GM19035 (cell line): ENCODE results near the gene KRTAP12-2.
"Not testable (repeated sequence)": the region's sequence is repeated elsewhere in the genome, so short reads cannot be mapped to it uniquely, and the experiment has no call there.

Source experiments
- ATAC-seq: cut with Tn5 transposase; IDR thresholded peaks from one replicate; pipeline ENCODE4 v1.9.1; 2021; ENCODE audit not compliant: unreplicated experiment

KRTAP12-2 gene

GRCh38 chr21:44653656-44654575, 12.8 kb downstream of the KRTAP12-2 start:
- ATAC-seq: no peak

DNA sequence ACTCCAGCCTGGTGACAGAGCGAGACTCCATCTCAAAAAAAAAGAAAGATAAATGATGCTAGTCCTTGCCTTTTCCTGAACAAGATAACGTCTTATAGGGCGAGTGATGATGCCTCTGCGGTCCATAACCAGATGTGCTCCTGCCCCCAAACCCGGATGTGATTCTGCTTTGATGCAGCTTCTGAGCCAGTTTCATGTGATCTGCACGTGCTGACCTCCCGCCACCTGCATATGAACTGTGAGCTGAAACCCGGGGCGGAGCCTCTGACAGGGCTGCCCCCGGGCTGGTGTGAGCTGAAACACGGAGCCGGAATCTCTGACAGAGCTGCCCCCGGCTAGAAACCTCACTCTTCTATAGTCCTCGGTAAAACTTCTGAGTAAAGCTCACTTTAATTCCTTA, 13.6 kb downstream of the KRTAP12-2 start:
- ATAC-seq: no peak

GRCh38 chr21:44650973-44651675, 15.6 kb downstream of the KRTAP12-2 start:
- ATAC-seq: no peak

DNA sequence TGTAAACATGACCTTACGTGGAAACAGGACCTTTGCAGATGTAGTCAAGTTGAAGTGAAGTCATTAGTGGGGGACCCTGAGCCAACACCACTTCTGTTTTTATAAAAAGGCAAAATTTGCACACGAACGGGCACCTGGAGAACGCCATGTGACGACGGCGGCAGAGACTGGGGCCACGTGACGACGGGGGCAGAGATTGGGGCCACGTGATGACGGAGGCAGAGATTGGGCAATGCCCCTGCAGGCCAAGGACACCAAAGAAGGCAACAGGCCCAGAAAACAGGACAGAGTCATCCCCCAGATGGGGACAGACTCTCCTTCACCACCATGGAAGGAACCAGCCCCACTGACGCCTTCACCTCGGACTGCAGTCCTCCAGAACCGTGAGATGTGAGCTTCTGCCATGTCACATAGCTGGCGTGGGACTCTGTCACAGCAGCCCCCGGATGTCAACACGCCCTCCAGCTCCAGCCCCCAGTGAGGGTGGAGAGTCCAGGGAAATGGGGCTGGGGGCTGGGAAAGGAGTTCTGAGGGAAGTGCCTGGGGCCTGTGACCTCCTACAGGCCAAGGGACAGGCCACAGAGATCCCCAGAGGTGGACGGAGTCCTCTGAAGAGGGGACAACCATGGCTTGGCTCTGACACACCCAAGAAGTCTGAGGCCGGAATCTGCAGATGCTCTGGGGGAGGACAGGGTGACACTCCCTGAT, 16.3 kb downstream of the KRTAP12-2 start:
- no peak for ATAC-seq

- ATAC-seq: no peak
Measured at GRCh38 chr21:44649521-44650100, 17.1 kb downstream of the KRTAP12-2 start.

- no peak for ATAC-seq
Measured at GRCh38 chr21:44648557-44649311, 18.0 kb downstream of the KRTAP12-2 start.

GRCh38 chr21:44647222-44647552, 19.5 kb downstream of the KRTAP12-2 start:
- no peak for ATAC-seq

DNA sequence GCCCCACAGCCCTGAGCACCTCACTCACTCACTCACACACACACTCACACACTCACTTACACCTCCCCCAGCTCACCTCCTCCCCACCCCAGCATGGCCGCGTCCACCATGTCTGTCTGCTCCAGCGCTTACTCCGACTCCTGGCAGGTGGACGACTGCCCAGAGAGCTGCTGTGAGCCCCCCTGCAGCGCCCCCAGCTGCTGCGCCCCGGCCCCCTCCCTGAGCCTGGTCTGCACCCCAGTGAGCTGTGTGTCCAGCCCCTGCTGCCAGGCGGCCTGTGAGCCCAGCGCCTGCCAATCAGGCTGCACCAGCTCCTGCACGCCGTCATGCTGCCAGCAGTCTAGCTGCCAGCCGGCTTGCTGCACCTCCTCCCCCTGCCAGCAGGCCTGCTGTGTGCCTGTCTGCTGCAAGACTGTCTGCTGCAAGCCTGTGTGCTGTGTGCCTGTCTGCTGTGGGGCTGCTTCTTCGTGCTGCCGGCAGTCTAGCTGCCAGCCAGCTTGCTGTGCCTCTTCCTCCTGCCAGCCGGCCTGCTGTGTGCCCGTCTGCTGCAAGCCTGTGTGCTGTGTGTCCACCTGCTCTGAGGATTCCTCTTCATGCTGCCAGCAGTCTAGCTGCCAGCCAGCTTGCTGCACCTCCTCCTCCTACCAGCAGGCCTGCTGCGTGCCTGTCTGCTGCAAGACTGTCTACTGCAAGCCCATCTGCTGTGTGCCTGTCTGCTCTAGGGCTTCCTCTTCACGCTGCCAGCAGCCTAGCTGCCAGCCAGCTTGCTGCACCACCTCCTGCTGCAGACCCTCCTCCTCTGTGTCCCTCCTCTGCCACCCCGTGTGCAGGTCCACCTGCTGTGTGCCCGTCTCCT, 20.1 kb downstream of the KRTAP12-2 start, which contains the start of gene KRTAP10-11:
Gene KRTAP10-11 (plus strand): TSS at position 49 of the 856 bp plus-strand sequence. CDS start 45 bp downstream, at position 94.
- ATAC-seq: not testable (repeated sequence)

DNA sequence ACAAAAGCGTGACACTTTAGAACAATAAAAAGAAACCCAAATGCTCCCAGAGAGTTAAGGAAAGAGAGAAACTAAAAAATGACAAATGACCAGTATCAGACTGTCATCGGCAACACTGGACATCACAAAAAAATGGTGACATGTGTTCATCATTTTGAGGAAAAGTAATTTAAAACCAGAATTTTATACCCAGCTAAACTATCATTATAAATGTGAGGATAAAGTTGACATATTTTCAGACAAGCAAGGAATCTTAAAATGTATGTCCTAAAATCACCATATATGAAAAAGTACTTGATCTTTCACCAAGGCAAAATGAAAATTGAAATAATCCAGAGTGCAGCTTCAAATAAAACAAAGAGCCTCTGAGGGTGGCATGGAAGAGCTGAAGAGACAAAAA, 21.8 kb downstream of the KRTAP12-2 start:
- no peak for ATAC-seq

DNA sequence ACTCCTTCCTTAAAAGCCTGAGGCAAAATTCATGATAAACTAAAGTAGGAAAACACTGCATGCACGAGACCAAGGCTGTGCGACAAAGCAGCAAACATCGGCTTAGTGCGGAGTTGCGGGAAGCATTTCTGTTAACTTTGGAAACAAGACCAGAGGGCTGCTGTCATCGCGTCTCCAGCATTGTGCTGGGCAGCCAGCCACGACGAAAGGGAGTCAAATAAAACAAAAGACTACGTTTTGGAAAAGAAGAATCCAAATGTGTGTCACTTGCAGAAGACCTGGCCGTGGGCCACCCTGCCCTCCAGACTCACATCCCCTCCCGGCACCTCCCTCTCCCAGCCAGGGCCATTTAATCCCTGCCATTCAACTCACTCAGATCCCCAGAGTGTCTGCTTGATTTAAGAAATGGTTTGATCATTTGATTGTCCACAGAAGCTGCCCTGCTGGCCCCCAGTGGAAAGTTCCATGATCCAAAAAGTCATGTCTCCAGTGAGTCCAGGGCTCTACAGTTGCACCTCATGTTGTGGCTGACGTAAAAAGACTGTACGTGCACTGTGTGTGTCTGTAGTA, 22.9 kb downstream of the KRTAP12-2 start:
- ATAC-seq: no peak

- ATAC-seq: no peak
Measured at GRCh38 chr21:44640761-44641160, 26.0 kb downstream of the KRTAP12-2 start.

DNA sequence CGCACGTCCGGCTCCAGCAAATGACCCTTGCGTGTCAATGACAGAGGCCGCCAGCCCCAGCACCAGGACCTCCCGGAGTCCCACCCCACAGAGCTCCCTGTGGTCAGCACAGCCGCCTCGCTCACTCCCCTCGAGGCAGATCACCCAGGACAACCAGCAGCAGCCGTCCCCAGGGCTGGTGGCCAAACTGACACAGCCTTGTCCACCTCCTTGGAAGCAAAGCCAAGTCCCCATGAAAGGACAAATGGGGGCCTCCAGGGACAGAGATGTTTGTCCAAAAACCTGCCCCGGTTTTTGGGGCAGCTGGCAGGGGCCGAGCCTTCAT, 27.4 kb downstream of the KRTAP12-2 start:
- ATAC-seq: no peak

GRCh38 chr21:44638506-44639330, 28.0 kb downstream of the KRTAP12-2 start:
- not testable (repeated sequence) for ATAC-seq

- not testable (repeated sequence) for ATAC-seq
Measured at GRCh38 chr21:44637851-44638348, 28.8 kb downstream of the KRTAP12-2 start.

DNA sequence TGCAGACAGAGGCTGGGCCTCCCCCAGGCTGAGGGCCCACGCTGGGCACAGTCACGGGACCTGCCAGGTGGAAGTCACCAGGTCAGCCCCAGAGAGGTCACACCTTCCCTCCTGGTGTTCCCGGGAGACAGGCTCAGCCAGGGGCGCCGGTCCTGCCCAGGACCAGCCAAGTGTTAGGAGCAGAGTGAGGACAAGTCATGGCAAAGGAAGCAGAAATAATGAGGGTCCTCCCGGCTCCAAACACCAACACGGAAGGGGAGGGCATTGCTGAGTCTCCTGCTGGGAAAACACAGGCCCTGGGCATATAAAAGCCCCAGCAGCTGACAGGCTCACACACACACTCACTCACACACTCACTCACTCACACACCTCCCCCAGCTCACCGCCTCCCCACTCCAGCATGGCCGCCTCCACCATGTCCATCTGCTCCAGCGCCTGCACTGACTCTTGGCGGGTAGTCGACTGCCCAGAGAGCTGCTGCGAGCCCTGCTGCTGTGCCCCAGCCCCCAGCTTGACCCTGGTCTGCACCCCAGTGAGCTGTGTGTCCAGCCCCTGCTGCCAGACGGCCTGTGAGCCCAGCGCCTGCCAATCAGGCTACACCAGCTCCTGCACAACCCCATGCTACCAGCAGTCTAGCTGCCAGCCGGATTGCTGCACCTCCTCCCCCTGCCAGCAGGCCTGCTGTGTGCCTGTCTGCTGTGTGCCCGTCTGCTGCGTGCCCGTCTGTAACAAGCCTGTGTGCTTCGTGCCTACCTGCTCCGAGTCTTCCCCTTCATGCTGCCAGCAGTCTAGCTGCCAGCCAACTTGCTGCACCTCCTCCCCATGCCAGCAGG, 29.5 kb downstream of the KRTAP12-2 start, which contains the start of gene KRTAP10-10:
Gene KRTAP10-10 (plus strand): TSS at position 339 of the 833 bp plus-strand sequence. CDS start 62 bp downstream, at position 401.
- no peak for ATAC-seq

- ATAC-seq: no peak
Measured at GRCh38 chr21:44636209-44637017, 30.3 kb downstream of the KRTAP12-2 start.
